ENCODE results near the gene SMYD3.

SMYD3 gene

GRCh38 chr1:246216906-246217305 lies 290.2 kb downstream of the SMYD3 start:
- DNase-seq, result no peak

GRCh38 chr1:246215510-246215903 lies 291.6 kb downstream of the SMYD3 start:
- DNase-seq, result no peak

GRCh38 chr1:246214708-246215509 lies 292.2 kb downstream of the SMYD3 start:
- DNase-seq, result peak in 8 of 51 donors; percentile 7 to 32 (median 11)

- DNase-seq, result no peak
Observed at GRCh38 chr1:246213947-246214346, 293.1 kb downstream of the SMYD3 start.

GRCh38 chr1:246213502-246213901 lies 293.6 kb downstream of the SMYD3 start:
- DNase-seq, result no peak

- no peak for DNase-seq
Observed at GRCh38 chr1:246213036-246213435, 294.0 kb downstream of the SMYD3 start.

GRCh38 chr1:246212013-246212412 lies 295.1 kb downstream of the SMYD3 start:
- DNase-seq, result no peak

- peak in 11 of 51 donors; percentile 6 to 42 (median 15) for DNase-seq
Observed at GRCh38 chr1:246210756-246211155, 296.3 kb downstream of the SMYD3 start.

GRCh38 chr1:246208105-246208504 lies 299.0 kb downstream of the SMYD3 start:
- no peak for DNase-seq

- no peak for DNase-seq
Observed at GRCh38 chr1:246203180-246203579, 303.9 kb downstream of the SMYD3 start.

- no peak for DNase-seq
Observed at GRCh38 chr1:246200738-246201137, 306.3 kb downstream of the SMYD3 start.

- no peak for DNase-seq
Observed at GRCh38 chr1:246200225-246200624, 306.9 kb downstream of the SMYD3 start.

GRCh38 chr1:246199086-246199645 lies 307.9 kb downstream of the SMYD3 start:
- DNase-seq, result no peak

GRCh38 chr1:246198115-246198816 lies 308.8 kb downstream of the SMYD3 start:
- DNase-seq, result no peak

- DNase-seq, result no peak
Observed at GRCh38 chr1:246197076-246197475, 310.0 kb downstream of the SMYD3 start.

GRCh38 chr1:246195296-246195695 lies 311.8 kb downstream of the SMYD3 start:
- DNase-seq, result no peak

- DNase-seq, result no peak
Observed at GRCh38 chr1:246193537-246193936, 313.5 kb downstream of the SMYD3 start.

- DNase-seq, result no peak
Observed at GRCh38 chr1:246189126-246189525, 318.0 kb downstream of the SMYD3 start.

GRCh38 chr1:246187834-246188372 lies 319.2 kb downstream of the SMYD3 start:
- no peak for DNase-seq

GRCh38 chr1:246184503-246184902 lies 322.6 kb downstream of the SMYD3 start:
- DNase-seq, result no peak

- DNase-seq, result no peak
Observed at GRCh38 chr1:246182149-246182851, 324.8 kb downstream of the SMYD3 start.

- no peak for DNase-seq
Observed at GRCh38 chr1:246181241-246181640, 325.8 kb downstream of the SMYD3 start.

All from hypothalamus (tissue), 51 donors.